Measurements from ENCODE around the gene SAP30L.

Gene SAP30L

GRCh38 chr5:154493274-154493673, 47.5 kb downstream of the SAP30L start:
- no peak overlapping the region; the same call in 1 of the 2 replicates for H3K4me3 ChIP-seq (ENCODE audit: low read depth, low read length)
- no peak overlapping the region for H3K9ac ChIP-seq (ENCODE audit: low read length)
- H3K4me1 ChIP-seq (ENCODE audit: control insufficient read depth, insufficient read depth, low read length): no peaks in the 10 kb centered on the region
- H3K27ac ChIP-seq (ENCODE audit: low read depth, low read length): no peak overlapping the region
- peaks cover 41% of the 10 kb centered on the region for H3K27me3 ChIP-seq (ENCODE audit: control insufficient read depth, insufficient read depth, low read length)
- H3K36me3 ChIP-seq (ENCODE audit: control insufficient read depth, insufficient read depth, low read length): no peaks in the 10 kb centered on the region
- H3K9me3 ChIP-seq (ENCODE audit: control insufficient read depth, insufficient read depth, low read depth, low read length): no peaks in the 10 kb centered on the region

GRCh38 chr5:154494036-154494435, 48.2 kb downstream of the SAP30L start:
- Histone ChIP-seq H3K9ac (ENCODE audit: low read length) (no peak overlapping the region), H3K36me3 (ENCODE audit: control insufficient read depth, insufficient read depth, low read length) (no peaks in the 10 kb centered on the region), H3K4me3 (ENCODE audit: low read depth, low read length) (no peak overlapping the region), H3K27me3 (ENCODE audit: control insufficient read depth, insufficient read depth, low read length) (peaks cover 34% of the 10 kb centered on the region; the same call in 1 of the 2 replicates), H3K27ac (ENCODE audit: low read depth, low read length) (no peak overlapping the region), H3K4me1 (ENCODE audit: control insufficient read depth, insufficient read depth, low read length) (peaks cover 2% of the 10 kb centered on the region; the same call in 1 of the 2 replicates), H3K9me3 (ENCODE audit: control insufficient read depth, insufficient read depth, low read depth, low read length) (no peaks in the 10 kb centered on the region)

GRCh38 chr5:154498591-154498990, 52.8 kb downstream of the SAP30L start:
- no peaks in the 10 kb centered on the region for H3K36me3 ChIP-seq (ENCODE audit: control insufficient read depth, insufficient read depth, low read length)
- H3K4me1 ChIP-seq (ENCODE audit: control insufficient read depth, insufficient read depth, low read length): peaks cover 11% of the 10 kb centered on the region
- H3K27ac ChIP-seq (ENCODE audit: low read depth, low read length): no peak overlapping the region
- H3K4me3 ChIP-seq (ENCODE audit: low read depth, low read length): no peak overlapping the region
- peaks cover 10% of the 10 kb centered on the region; the same call in 1 of the 2 replicates for H3K27me3 ChIP-seq (ENCODE audit: control insufficient read depth, insufficient read depth, low read length)
- H3K9me3 ChIP-seq (ENCODE audit: control insufficient read depth, insufficient read depth, low read depth, low read length): no peaks in the 10 kb centered on the region
- no peak overlapping the region for H3K9ac ChIP-seq (ENCODE audit: low read length)

GRCh38 chr5:154498994-154499393, 53.2 kb downstream of the SAP30L start:
- H3K9ac ChIP-seq (ENCODE audit: low read length): no peak overlapping the region
- no peaks in the 10 kb centered on the region for H3K36me3 ChIP-seq (ENCODE audit: control insufficient read depth, insufficient read depth, low read length)
- H3K4me1 ChIP-seq (ENCODE audit: control insufficient read depth, insufficient read depth, low read length): peaks cover 11% of the 10 kb centered on the region
- H3K27ac ChIP-seq (ENCODE audit: low read depth, low read length): no peak overlapping the region
- no peaks in the 10 kb centered on the region for H3K9me3 ChIP-seq (ENCODE audit: control insufficient read depth, insufficient read depth, low read depth, low read length)
- peaks cover 6% of the 10 kb centered on the region; the same call in 1 of the 2 replicates for H3K27me3 ChIP-seq (ENCODE audit: control insufficient read depth, insufficient read depth, low read length)
- no peak overlapping the region for H3K4me3 ChIP-seq (ENCODE audit: low read depth, low read length)

GRCh38 chr5:154501566-154501965, 55.8 kb downstream of the SAP30L start:
- H3K9ac ChIP-seq (ENCODE audit: low read length): no peak overlapping the region
- no peak overlapping the region for H3K4me3 ChIP-seq (ENCODE audit: low read depth, low read length)
- no peaks in the 10 kb centered on the region for H3K9me3 ChIP-seq (ENCODE audit: control insufficient read depth, insufficient read depth, low read depth, low read length)
- H3K4me1 ChIP-seq (ENCODE audit: control insufficient read depth, insufficient read depth, low read length): peaks cover 15% of the 10 kb centered on the region
- 0 out of 2 replicates have a peak, but pooled peaks cover 3% of the 10 kb centered on the region for H3K27me3 ChIP-seq (ENCODE audit: control insufficient read depth, insufficient read depth, low read length)
- H3K27ac ChIP-seq (ENCODE audit: low read depth, low read length): no peak overlapping the region
- no peaks in the 10 kb centered on the region for H3K36me3 ChIP-seq (ENCODE audit: control insufficient read depth, insufficient read depth, low read length)

- Histone ChIP-seq H3K36me3 (ENCODE audit: control insufficient read depth, insufficient read depth, low read length) (no peaks in the 10 kb centered on the region), H3K4me1 (ENCODE audit: control insufficient read depth, insufficient read depth, low read length) (peaks cover 18% of the 10 kb centered on the region), H3K4me3 (ENCODE audit: low read depth, low read length) (no peak overlapping the region), H3K27me3 (ENCODE audit: control insufficient read depth, insufficient read depth, low read length) (0 out of 2 replicates have a peak, but pooled peaks cover 3% of the 10 kb centered on the region), H3K27ac (ENCODE audit: low read depth, low read length) (no peak overlapping the region), H3K9me3 (ENCODE audit: control insufficient read depth, insufficient read depth, low read depth, low read length) (no peaks in the 10 kb centered on the region), H3K9ac (ENCODE audit: low read length) (no peak overlapping the region)
These were observed 56.4 kb downstream of the SAP30L start for GRCh38 chr5:154502180-154502579.

DNA sequence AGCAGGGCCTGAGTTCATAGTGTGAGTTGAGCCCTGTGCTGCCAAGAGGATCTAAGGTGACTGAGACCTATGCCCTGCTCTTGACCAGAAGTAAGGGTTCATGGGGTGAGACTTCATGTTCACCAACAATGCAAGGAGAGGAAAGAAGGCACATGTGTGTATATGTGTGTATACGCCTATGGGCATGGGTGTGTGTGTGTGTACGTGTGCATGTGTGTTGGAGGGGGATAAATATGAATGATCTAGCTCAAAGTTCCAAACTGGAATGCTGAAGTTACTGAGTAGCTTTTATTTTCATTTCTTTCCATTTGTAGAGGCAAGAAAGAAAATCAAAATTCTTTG, 57.9 kb downstream of the SAP30L start:
- H3K36me3 ChIP-seq (ENCODE audit: control insufficient read depth, insufficient read depth, low read length): no peaks in the 10 kb centered on the region
- no peak overlapping the region for H3K4me3 ChIP-seq (ENCODE audit: low read depth, low read length)
- H3K9ac ChIP-seq (ENCODE audit: low read length): no peak overlapping the region
- H3K9me3 ChIP-seq (ENCODE audit: control insufficient read depth, insufficient read depth, low read depth, low read length): no peaks in the 10 kb centered on the region
- 0 out of 2 replicates have a peak, but pooled peaks cover 3% of the 10 kb centered on the region for H3K27me3 ChIP-seq (ENCODE audit: control insufficient read depth, insufficient read depth, low read length)
- no peak overlapping the region for H3K27ac ChIP-seq (ENCODE audit: low read depth, low read length)
- H3K4me1 ChIP-seq (ENCODE audit: control insufficient read depth, insufficient read depth, low read length): peaks cover 18% of the 10 kb centered on the region

GRCh38 chr5:154505567-154505966, 59.8 kb downstream of the SAP30L start:
- Histone ChIP-seq H3K9me3 (ENCODE audit: control insufficient read depth, insufficient read depth, low read depth, low read length) (no peaks in the 10 kb centered on the region), H3K27me3 (ENCODE audit: control insufficient read depth, insufficient read depth, low read length) (0 out of 2 replicates have a peak, but pooled peaks cover 3% of the 10 kb centered on the region), H3K9ac (ENCODE audit: low read length) (no peak overlapping the region), H3K36me3 (ENCODE audit: control insufficient read depth, insufficient read depth, low read length) (no peaks in the 10 kb centered on the region), H3K4me3 (ENCODE audit: low read depth, low read length) (no peak overlapping the region), H3K4me1 (ENCODE audit: control insufficient read depth, insufficient read depth, low read length) (peaks cover 19% of the 10 kb centered on the region), H3K27ac (ENCODE audit: low read depth, low read length) (no peak overlapping the region)

- H3K4me1 ChIP-seq (ENCODE audit: control insufficient read depth, insufficient read depth, low read length): peaks cover 20% of the 10 kb centered on the region
- H3K9me3 ChIP-seq (ENCODE audit: control insufficient read depth, insufficient read depth, low read depth, low read length): no peaks in the 10 kb centered on the region
- H3K9ac ChIP-seq (ENCODE audit: low read length): no peak overlapping the region
- 0 out of 2 replicates have a peak, but pooled peaks cover 3% of the 10 kb centered on the region for H3K27me3 ChIP-seq (ENCODE audit: control insufficient read depth, insufficient read depth, low read length)
- no peak overlapping the region for H3K27ac ChIP-seq (ENCODE audit: low read depth, low read length)
- H3K36me3 ChIP-seq (ENCODE audit: control insufficient read depth, insufficient read depth, low read length): no peaks in the 10 kb centered on the region
- H3K4me3 ChIP-seq (ENCODE audit: low read depth, low read length): no peak overlapping the region
These were observed 60.4 kb downstream of the SAP30L start for GRCh38 chr5:154506049-154506715.

DNA sequence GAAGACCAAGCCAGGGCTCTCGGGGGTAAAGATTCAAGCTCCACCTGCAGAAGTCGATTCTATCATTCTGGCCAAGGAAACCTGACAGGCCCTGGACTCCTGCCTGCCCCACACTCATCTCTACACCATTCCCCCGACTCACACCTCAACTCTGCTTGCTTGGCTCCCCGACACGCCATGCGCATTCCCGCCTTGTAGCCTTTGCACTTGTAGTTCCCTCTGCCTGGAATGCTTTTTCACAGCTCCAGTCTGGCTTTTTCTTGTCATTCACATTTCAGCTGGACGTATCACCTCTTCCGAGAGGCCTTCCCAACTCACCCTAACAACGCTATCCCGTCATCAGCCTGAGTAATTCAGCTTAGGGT, 60.9 kb downstream of the SAP30L start:
- Histone ChIP-seq H3K27me3 (ENCODE audit: control insufficient read depth, insufficient read depth, low read length) (0 out of 2 replicates have a peak, but pooled peaks cover 3% of the 10 kb centered on the region), H3K4me1 (ENCODE audit: control insufficient read depth, insufficient read depth, low read length) (peaks cover 15% of the 10 kb centered on the region), H3K9ac (ENCODE audit: low read length) (no peak overlapping the region), H3K36me3 (ENCODE audit: control insufficient read depth, insufficient read depth, low read length) (no peaks in the 10 kb centered on the region), H3K9me3 (ENCODE audit: control insufficient read depth, insufficient read depth, low read depth, low read length) (no peaks in the 10 kb centered on the region), H3K4me3 (ENCODE audit: low read depth, low read length) (no peak overlapping the region), H3K27ac (ENCODE audit: low read depth, low read length) (no peak overlapping the region)

DNA sequence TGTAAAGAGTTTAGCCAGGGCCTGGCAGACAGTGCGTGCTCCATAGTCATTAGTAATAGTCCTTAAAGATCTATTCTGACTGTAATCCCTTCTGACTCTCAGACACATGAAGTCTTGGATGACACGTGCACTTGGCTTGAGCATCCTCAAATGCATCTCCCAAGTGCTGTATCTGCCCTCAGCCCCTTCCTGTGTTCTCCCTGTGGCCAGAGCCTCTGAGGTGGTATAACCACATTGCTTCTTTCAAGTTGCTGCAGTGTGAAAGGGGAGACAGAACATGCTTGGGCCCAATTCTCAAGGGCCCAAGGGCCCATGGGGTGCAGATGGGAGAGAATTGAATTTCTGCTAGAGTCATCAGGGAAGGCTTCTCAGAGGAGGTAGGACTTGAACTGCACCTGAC, 62.3 kb downstream of the SAP30L start:
- H3K27me3 ChIP-seq (ENCODE audit: control insufficient read depth, insufficient read depth, low read length): 0 out of 2 replicates have a peak, but pooled peaks cover 3% of the 10 kb centered on the region
- no peaks in the 10 kb centered on the region for H3K36me3 ChIP-seq (ENCODE audit: control insufficient read depth, insufficient read depth, low read length)

More for the DNA sequence above, 62.3 kb downstream of the SAP30L start:
- no peak overlapping the region for H3K4me3 ChIP-seq (ENCODE audit: low read depth, low read length)
- H3K9ac ChIP-seq (ENCODE audit: low read length): no peak overlapping the region
- H3K9me3 ChIP-seq (ENCODE audit: control insufficient read depth, insufficient read depth, low read depth, low read length): no peaks in the 10 kb centered on the region
- peaks cover 12% of the 10 kb centered on the region; the same call in 1 of the 2 replicates for H3K4me1 ChIP-seq (ENCODE audit: control insufficient read depth, insufficient read depth, low read length)
- no peak overlapping the region for H3K27ac ChIP-seq (ENCODE audit: low read depth, low read length)
